Ovary (tissue), 3 donors: Measurements from ENCODE around the gene LYRM9.

Experiments
- EP300 ChIP-seq: sonication (generic); formaldehyde crosslinking; IDR thresholded peaks from one replicate; pipeline ENCODE4 v1.6.1; 2017; ENCODE audit warnings: antibody characterized with exemption
- POLR2A ChIP-seq: fragments of 450-650 bp; IDR thresholded peaks from one replicate; pipeline ENCODE4 v1.6.1; 2017; ENCODE audit warnings: antibody characterized with exemption, mild to moderate bottlenecking, moderate library complexity
- TF ChIP-seq, protein P1 (sequence below), 3 donors: fragments of 450-650 bp in 2 of 3; fragments of 200-600 bp in 1 of 3; IDR thresholded peaks; one replicate each; pipeline versions ENCODE4 v1.5.1 to v1.8.0; 2016 to 2022; ENCODE audit warnings: antibody characterized with exemption in 3 of 3, mild to moderate bottlenecking in 1 of 3
- donor health status: DM: no; HTN: no; CAD: no.

- TF ChIP-seq POLR2A: no peak
- TF ChIP-seq, protein P1, sequence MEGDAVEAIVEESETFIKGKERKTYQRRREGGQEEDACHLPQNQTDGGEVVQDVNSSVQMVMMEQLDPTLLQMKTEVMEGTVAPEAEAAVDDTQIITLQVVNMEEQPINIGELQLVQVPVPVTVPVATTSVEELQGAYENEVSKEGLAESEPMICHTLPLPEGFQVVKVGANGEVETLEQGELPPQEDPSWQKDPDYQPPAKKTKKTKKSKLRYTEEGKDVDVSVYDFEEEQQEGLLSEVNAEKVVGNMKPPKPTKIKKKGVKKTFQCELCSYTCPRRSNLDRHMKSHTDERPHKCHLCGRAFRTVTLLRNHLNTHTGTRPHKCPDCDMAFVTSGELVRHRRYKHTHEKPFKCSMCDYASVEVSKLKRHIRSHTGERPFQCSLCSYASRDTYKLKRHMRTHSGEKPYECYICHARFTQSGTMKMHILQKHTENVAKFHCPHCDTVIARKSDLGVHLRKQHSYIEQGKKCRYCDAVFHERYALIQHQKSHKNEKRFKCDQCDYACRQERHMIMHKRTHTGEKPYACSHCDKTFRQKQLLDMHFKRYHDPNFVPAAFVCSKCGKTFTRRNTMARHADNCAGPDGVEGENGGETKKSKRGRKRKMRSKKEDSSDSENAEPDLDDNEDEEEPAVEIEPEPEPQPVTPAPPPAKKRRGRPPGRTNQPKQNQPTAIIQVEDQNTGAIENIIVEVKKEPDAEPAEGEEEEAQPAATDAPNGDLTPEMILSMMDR (IDR thresholded peaks at IDR 0.05): no peak
- TF ChIP-seq EP300: no peak
Observed at GRCh38 chr17:27856676-27857432, 36.3 kb downstream of the LYRM9 start.
